ENCODE results near the gene MUS81.
"Not testable (repeated sequence)": the region's sequence is repeated elsewhere in the genome, so short reads cannot be mapped to it uniquely, and the experiment has no call there.

Gene MUS81, protein sequence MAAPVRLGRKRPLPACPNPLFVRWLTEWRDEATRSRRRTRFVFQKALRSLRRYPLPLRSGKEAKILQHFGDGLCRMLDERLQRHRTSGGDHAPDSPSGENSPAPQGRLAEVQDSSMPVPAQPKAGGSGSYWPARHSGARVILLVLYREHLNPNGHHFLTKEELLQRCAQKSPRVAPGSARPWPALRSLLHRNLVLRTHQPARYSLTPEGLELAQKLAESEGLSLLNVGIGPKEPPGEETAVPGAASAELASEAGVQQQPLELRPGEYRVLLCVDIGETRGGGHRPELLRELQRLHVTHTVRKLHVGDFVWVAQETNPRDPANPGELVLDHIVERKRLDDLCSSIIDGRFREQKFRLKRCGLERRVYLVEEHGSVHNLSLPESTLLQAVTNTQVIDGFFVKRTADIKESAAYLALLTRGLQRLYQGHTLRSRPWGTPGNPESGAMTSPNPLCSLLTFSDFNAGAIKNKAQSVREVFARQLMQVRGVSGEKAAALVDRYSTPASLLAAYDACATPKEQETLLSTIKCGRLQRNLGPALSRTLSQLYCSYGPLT

DNA sequence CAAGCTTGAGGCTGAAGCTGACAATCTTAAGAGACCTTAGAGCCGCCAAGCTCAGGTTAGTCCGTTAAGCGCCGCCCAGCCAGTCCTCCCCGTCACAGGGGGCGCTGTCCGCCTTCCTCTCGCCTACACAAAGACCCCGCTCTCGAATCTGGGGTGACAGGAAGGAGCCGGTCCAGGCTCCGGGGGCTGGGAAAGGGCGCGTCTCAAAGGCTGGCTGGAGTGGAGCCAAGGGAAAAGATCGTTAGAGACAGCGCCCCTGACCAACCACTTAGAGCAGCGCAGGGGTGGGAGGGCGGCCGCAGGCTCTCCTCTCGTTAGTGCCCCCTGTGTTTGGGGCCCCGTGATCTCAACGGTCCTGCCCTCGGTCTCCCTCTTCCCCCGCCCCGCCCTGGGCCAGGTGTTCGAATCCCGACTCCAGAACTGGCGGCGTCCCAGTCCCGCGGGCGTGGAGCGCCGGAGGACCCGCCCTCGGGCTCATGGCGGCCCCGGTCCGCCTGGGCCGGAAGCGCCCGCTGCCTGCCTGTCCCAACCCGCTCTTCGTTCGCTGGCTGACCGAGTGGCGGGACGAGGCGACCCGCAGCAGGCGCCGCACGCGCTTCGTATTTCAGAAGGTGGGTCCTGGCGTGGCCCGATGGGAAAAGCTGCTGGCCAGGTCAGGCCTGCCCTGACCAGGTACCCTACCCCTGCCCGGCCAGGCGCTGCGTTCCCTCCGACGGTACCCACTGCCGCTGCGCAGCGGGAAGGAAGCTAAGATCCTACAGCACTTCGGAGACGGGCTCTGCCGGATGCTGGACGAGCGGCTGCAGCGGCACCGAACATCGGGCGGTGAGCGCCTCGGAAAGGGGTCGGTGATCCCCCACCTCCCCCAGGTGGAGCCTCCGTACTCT is at the start of gene MUS81:
MUS81 (plus strand) TSS at position 156 of the 887 bp plus-strand sequence; CDS start at position 477, 321 bp downstream.
- DNase-seq (ENCODE audit: low read depth in 2 of 2), result peak; percentile 88 to 92

DNA sequence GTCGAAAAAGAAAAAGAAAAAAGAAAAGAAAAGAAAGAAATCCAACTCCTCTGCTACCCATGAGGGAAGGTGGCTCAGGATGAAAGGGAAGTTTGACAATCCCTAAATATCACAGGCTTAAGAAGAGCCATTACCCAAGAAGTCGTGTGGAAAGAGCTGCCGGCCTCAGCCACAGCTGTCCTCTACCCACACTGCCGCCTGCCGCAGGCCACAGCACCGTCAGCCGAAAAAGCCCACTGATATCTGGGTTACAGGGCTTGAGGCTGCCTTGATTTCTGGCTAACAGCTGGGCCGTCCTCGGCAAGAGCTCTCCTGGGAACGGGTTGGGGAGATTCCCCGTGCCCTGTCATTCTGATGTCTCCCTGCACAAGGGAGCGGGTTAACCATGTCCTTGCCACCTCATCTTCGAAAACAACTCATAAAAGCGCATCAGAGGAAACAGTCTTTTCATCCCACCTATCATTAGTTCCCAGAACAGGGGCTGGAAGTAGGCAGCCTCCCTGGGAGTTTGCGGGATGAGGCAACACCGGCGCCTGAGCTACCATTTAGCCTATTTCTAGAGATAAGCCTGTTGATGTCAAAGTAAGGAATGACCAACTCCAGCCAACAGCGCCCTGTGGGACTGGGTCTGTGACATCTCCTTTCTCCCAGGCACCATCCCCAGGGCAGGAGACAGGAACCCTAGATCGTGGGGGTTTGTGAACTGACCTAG is 48.3 kb upstream of the MUS81 start:
- no peak for DNase-seq (ENCODE audit: low read depth in 2 of 2)

DNA sequence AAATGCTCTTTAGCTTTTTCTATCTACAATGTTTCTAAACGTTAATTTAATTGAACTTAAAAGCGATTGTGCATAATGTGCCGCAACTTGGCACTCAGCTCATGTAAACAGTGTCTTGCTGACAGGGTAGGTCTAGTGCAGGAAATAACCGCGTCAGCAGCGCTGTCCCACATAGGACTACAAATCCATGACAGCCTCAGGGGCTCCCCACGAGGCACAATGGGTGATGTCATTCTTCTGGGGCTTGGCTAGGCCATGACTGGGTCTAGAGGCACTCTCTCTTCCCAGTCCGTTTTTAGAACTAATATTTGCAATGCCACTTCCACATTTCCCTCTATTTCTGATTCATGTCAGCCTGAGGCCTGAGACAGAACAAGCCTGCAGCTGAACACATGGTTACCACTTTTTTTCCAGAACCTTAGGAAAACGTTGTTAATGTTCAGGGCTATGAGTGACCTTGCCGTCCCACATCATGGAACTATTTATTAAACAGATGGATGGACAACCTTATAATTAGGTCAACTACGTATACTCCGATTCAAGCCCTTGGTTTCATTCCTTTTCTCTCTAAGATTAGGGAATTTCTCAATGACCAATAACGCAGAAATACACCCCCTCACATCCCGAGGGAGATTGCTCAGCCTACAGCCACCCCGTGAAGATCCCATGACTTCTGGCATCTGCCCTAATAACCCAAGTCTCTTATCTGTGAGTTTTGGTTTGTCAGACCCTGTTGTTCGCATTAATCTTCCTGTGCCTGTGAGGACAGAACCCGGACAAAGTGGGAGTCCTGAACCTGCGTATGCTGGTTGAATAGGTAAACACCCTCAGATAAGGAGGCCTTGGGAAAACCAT is 45.9 kb upstream of the MUS81 start:
- no peak for DNase-seq (ENCODE audit: low read depth in 2 of 2)

DNA sequence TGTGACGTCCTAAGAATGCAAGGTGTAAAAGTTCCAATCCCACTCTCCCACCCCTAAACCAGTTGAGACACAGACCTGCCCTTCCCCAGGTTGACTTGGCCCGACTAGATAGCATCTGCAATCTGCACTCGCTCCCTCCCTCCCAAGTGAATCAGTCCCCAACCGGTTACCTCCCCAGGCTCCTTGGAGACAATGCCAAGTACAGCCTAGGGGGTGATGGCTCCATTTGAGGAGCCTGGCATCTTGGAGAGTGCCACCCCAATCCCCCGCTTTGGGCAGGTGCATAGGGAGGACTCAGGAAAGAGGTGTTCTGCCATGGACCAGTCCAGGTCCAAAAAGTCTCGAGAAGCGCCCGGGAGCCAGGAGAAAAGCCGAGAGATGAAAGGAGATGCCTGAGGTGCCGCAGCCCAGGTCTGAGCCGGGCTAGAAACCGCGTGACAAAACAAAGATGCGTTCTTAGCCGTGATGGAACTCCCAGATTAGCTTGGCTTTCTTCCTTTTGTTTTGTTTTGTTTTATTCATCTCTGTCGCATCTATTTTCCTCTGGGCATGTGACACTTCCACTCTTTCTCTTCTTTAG is 45.2 kb upstream of the MUS81 start:
- DNase-seq (ENCODE audit: low read depth in 2 of 2), result no peak

DNA sequence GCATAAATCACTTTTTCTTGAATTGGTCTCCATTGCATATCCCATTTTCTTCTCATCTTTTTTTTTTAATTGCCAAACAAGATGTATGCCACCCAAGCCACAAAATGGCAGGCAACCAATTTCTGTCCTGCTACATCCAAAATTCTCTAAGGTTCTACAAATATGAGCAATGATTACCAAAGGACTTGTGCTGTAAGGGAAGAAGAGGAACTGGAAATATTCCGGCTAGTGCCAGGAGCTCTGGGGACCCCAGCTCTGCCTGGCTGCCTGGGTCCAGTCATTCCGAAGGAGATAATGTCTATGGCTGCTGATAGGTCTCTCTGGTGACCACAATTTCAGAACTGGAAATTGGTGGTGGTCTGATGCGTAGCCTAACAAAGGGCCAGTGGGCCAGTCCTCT is 43.5 kb upstream of the MUS81 start:
- no peak for DNase-seq (ENCODE audit: low read depth in 2 of 2)

DNA sequence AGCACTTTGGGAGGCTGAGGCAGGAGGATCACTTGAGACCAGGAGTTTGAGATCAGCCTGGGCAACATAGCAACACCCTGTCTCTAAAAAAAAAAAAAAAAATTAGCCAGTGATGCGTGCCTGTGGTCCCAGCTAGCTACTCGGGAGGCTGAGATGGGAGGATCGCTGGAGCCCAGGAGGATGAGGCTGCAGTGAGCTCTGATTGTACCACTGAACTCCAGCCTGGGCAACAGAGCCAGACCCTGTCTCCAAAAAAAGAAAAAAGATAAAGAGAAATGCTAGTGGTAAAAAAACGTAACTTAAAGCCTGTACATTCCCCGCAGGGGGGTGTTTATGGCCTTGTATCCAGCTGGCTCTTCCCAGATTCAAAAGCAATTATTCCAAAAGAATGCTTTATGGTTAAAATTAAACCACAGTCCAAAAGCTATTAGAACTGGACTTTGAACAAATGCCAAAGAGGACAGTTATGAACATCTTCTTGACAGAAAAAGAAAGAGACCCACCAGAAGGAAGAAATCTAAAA is 42.9 kb upstream of the MUS81 start:
- DNase-seq (ENCODE audit: low read depth in 2 of 2), result no peak

DNA sequence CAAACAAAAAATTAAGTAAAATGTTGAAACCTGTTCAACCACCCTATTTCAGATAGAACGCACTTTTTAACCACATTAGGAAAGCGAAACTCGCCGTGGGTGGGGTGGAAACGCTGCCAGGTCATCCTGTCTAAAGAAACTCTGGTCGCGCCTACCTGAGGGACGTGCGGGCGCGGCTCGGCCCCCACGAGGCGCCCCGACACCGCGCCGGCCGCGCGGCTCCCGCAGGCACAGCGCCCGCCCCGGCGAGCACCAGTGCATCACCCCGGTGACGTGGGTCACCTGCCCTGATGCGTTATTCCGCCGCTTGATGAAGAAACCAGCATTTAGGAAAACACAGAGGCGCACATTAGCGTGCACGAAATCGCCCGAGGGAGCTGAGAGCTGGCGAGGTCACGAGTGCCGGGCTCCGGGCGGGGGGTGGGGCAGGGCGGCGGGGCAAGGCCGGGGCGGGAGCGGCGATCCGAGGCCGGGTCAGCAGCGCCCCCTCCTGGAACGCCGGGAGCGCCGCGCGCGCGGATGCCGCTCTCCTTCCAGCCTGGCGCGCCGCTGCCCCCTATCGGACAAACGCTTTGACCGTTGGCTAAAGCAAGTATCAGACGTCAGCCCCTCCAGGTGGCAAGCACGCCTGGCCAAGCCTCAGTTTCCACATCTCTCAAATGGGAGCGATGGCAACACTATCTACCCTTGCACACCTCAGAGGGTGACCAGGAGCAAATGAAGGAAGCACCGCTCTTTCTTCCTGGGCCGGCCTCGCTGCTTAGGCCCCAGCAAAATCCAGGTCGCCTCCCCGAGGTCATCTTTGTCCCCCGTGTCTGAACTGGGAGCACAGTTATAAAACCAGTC is 42.2 kb upstream of the MUS81 start:
- peak; percentile 80 to 83 for DNase-seq (ENCODE audit: low read depth in 2 of 2)

DNA sequence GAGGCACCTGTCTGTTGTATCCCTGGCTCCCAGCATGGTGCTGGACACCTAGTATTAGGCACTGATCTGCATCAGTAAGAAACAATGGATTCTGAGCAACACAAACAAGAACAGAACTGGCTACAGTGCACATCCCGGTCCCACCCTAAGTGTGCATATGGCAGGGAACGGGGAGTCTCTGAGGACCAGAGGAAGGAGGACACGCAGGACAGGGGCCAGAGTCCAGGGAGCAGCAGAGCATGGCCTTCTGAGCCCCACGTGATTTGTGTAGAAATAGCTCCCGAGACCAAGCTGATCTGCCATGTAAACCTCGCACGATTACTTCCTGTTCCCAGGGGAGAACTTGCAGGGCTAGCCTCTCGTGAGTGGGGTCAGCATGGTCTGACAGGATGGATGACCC is 39.1 kb upstream of the MUS81 start:
- DNase-seq (ENCODE audit: low read depth in 2 of 2), result no peak

DNA sequence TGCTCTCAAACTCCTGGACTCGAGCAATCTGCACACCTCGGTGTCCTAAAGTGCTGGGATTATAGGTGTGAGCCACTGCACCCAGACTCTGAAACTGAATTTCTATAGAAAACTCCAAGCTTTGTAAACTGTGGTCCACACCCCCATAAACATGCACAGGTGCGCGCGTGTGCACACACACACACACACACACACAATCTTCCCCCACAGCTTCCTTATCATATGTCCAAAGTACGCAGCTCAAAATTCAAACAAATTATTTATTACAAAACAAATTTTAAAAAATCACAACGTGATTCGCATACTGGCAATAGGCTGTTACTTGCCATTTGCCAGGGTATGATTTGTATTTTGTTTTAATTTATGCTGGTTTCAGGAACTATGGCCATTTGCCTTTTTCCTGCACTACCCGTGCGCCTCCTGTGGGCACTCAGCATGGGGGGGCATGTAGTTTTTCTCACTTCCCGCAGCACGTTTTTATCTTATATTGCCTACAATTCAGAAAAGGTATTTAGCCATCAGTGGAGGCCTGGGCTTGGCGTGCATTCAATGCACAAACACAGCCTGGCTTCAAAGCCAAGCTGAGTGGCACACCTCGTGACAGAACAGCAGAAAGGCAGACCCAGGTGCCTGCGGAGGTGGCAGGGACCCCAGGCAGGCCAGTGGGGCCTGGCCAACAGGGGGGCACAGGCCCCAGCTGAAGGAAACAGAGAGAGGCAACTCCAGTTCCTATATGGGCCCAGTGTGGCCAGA is 37.3 kb upstream of the MUS81 start:
- no peak for DNase-seq (ENCODE audit: low read depth in 2 of 2)

DNA sequence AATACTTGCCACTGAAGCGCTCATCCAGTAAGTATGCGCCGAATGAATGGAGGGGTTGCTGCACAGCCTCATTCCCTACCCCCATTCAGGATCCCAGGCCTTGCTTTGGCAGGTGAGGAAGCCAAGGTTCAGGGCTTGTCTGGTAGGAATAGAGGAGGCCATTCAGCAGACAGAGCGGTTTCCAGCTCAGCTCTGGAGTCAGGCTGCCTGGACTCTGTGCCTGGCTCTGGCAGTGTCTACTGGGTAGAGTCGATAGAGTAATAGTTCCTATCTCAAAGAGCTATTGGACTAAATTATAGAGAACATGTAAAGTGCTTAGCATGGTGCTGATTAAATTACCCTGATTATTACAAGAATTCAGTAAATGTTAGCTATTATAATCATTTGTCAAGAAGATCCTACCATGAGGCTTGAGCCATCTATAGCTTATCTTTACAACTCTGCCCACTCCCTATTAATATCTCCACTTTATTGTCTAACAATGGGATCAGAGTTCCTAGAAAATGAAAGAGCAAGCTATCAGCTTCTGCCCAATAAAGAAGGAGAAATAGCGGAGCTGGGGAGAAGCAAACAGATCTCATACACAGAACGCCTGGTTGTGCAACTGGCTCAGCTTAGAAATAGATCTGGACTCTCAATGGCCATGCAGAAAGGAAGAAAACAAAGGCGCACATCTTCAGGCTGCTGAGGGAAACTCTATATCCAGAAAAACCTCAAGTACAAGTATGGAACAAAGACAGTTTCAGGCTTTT is 33.1 kb upstream of the MUS81 start:
- no peak for DNase-seq (ENCODE audit: low read depth in 2 of 2)

DNA sequence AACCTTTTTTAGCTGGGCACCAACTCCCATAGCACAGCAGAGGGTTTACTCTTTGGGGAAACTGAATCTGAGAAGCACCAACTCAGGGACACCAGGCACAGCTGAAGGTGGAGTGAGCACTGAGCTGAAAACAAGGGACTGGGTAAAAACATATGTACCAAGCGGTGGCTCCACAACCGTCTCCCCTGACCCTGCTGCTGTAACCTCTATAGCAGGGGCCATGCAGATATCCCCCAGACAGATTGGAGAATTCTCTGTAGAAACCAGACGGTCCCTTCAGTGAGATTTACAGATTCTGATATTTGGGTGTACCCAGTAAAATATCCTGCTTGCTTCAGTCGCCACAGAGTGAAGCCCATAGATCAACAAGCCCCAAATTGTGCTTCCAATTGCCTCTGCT is 30.8 kb upstream of the MUS81 start:
- DNase-seq (ENCODE audit: low read depth in 2 of 2), result no peak

DNA sequence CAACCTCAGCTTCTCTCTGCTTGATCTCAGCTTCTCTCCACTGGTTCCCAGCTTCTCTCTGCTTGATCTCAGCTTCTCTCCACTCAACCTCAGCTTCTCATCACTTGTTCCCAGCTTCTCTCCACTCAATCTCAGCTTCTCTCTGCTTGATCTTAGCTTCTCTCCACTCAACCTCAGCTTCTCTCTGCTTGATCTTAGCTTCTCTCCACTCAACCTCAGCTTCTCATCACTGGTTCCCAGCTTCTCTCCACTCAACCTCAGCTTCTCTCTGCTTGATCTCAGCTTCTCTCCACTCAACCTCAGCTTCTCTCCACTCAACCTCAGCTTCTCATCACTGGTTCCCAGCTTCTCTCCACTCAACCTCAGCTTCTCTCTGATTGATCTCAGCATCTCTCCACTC is 28.0 kb upstream of the MUS81 start:
- not testable (repeated sequence) for DNase-seq (ENCODE audit: low read depth in 2 of 2)

DNA sequence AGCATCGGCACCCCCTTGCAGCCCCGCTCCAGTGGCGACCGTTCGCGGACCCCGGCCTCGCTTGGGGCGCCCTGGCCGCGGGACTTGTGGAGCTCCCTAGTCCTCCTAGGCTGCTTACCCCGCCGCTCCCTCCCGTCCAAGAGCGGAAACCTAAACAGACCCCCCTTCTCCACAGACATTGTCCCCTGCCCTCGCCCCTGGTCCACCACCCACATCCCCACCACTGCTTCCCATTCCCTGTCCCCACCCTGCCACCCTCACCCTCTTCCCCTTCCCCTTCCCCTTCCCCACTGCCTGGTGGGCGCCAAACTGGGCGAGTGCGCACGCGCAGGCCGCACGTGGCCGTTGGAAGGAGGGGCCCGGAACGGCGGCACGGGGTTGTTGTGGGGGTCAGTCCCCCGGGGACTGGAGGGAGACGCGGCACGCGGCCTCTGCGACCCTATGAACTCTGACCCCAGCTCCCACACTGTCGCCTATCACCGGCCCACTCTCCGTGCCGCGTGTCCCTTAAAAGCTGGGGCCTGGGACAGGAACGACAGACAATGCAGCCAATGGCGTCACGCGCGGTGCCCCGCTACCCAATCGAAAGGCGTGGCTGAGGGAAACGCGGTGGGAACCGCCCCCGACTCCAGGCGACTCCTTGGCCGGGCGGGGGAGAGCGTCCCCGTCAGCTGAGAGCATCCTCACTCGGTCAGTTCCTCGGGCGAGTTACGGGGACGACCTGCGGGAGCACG is 26.8 kb upstream of the MUS81 start, which contains the start of gene SNX32:
SNX32 (plus strand) TSS at position 667 of the 734 bp plus-strand sequence. CDS start 103 bp downstream, outside the sequence.
- DNase-seq (ENCODE audit: low read depth in 2 of 2), result peak; percentile 88 to 94

DNA sequence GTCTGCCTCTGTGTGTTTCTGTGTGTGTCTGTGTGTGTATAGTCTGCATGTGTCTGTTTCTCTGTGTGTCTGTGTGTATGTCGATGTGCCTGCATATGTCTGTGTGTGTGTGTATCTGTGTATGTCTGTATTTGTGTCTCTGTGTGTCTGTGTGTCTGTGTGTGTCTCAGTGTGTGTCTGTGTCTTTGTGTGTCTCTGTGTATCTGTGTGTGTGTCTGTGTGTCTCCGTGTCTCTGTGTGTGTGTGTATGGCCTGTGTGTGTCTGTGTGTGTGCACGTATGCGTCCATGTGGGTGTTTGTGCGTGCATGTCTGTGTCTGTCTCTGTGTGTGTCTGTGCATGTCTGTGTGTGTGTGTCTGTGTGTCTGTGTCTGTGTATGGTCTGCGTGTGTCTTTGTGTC is 26.0 kb upstream of the MUS81 start:
- DNase-seq (ENCODE audit: low read depth in 2 of 2), result no peak

DNA sequence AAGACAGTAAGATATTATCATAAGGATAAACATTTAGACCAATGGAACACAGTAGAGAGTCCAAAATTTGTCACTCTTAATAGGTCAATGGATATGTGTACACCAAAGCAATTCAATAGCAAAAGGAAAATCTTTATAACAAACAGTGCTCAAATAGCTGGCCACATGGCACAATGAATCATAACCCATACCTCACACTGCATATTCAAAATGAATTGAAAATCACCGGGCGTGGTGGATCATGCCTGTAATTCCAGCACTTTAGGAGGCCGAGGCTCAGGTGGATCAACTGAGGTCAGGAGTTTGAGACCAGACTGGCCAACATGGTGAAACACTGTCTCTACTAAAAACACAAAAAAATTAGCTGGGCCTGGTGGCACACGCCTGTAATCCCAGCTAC is 18.1 kb upstream of the MUS81 start:
- DNase-seq (ENCODE audit: low read depth in 2 of 2), result no peak

DNA sequence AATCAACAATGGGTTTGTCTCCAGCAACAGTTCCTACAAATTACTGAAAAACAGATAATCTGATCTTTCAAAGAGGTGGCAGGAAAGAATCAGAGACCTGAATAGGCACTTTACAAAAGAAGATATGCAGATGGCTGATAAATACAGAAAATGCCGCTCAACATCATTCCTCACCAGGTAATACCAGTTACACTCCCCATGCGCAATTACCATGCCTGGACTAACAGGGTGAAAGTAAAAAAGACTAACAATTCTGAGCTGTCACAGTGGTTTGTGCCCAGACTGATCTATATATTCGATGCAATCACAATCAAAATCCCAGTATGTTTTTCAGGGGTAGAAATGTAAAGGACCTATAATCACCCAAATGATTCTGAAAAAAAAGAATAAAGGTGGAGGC is 16.4 kb upstream of the MUS81 start:
- no peak for DNase-seq (ENCODE audit: low read depth in 2 of 2)

DNA sequence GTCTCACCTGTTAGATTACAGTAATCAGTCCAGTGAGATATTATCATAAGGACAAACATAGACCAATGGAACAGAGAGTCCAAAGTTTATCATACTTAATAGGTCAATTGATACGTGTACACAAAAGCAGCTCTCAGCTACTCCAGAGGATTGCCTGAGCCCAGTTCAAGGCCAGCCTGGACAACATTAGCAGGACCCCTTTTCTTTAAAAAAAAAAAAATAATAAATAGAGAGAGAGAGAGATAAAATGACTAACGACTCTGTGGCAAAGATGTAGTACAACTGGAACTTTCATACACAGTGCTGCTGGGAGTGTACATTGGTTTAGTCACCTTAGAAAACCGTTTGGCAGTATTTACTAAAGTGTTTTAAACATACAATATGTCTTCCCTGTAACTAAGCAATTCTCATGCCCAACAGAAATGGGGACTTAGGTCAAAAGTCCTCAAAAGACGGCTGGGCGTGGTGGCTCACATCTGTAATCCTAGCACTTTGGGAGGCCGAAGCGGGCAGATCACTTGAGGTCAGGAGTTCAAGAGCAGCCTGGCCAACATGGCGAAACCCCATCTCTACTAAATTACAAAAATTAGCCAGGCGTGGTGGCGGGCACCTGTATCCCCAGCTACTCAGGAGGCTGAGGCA is 15.9 kb upstream of the MUS81 start:
- no peak for DNase-seq (ENCODE audit: low read depth in 2 of 2)

Data from stimulated activated CD8-positive, alpha-beta memory T cell treated with anti-CD3 and anti-CD28 coated beads, Interleukin-15, amount 100 ng/mL, for 4 hours (primary cell).